Measurements from ENCODE around the gene FIGNL2.

FIGNL2 gene

DNA sequence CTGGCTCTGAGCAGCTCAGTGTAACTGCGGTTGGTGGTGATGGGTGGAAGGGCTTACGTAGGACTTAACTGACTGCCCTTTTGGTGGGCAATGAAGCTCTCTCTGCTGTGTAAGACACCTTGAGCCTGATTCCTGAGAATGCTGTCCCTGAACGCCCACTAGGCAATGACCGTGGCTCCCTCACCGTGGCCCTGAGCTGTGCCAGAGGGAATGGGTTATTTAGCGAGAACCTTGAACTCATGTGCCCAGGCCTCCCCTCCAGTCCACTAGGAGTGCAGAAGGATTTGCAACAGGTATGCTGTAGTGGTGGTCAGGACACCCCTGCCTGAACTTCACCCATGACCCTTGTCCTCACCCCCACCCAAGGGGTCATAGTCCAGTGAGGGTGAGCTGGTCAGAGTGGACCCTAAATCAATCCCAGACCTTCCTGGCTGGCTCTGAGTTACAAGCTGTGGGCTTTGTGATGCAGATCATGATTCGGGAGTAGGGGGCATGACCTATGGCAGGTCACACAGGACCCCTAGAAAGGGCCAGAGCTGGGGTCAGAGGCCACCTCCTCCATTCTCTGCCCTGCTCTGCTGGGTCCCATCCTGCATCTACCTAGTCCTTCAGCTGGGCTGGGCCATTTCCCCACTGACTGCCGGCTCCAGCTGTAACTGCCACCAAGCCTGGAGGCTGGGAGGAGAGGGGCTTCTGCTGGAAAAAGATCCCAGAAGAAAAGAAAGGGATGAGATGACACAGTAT is 24.9 kb upstream of the FIGNL2 start:
- no peak for DNase-seq

GRCh38 chr12:51872689-51872981 is 24.1 kb upstream of the FIGNL2 start:
- no peak for DNase-seq

GRCh38 chr12:51871918-51872688 is 23.6 kb upstream of the FIGNL2 start:
- no peak for DNase-seq

DNA sequence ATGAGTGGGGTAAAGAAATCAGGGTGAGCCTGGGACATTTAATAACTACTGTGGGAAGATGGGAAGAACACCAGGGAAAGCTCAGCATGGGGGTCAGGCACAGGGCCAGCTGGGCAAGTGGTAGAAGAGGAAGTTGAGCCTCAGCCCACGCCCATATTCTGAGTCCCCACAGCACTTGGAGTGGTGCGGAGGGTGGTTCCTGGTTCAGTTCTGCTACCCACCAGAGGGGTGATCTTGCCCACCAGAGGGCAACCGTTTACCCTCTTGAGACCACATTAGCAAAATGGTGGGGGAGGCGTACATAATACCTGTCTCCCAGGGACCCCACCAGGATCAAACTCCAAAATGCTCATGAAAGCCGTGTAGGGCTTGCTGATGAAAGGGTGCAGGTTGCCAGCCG is 22.6 kb upstream of the FIGNL2 start:
- DNase-seq: no peak

DNA sequence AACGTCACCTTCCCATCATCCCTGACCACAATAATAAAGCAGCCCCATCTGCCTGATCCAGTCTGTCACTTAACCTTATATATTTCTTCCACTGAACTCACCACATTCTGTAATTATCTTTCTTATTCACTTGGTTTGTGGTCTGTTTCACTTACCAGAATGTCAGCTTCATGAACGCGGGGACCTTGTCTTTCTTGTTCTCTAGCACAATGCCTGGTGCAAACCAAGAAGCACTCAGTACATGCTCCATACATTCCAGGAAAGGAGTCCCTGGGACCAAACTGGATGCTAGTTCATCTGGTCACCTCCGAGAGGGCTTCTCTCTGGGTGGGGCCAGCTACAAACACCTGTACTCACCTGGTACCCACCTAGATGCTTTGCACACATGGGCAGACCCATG is 22.0 kb upstream of the FIGNL2 start:
- DNase-seq: no peak

DNA sequence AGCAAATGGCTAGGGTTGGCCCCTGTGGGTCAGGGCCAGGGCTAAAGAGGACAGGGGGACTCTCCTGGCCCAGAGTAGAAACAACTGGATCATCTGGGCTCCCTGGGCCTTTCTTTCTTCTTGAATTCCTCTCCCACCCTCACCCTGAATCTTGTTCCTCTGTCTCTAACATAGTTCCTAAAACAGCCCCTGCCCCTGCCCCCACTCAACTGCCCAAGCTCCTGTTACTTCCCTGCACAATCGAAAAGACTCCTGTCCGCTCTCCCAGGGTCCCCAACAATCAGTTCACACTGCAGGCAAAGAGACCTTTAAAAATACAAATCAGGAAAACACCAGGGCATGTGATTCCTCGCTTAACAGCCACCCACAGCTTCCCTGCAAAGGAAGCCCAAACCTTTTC is 21.4 kb upstream of the FIGNL2 start:
- no peak for DNase-seq

DNA sequence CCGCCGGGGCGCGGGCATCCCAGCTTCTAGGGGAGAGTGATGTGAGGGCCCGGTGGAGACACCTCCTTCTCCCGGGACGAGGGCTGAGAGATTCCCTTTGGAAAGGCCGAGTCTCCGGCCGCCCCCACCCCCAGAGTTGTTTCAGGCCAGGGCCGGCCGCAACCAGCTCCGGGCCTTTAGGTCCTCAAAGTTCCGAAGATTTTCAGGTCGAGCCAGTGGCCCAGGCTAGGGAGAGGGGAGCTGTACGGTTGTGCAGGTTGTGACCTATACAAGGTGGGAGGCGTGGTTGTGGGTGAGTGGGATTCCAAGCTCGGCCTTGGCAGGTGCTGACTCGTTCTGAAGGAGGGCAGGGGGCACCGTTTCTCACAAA is 21.0 kb upstream of the FIGNL2 start:
- DNase-seq: no peak

DNA sequence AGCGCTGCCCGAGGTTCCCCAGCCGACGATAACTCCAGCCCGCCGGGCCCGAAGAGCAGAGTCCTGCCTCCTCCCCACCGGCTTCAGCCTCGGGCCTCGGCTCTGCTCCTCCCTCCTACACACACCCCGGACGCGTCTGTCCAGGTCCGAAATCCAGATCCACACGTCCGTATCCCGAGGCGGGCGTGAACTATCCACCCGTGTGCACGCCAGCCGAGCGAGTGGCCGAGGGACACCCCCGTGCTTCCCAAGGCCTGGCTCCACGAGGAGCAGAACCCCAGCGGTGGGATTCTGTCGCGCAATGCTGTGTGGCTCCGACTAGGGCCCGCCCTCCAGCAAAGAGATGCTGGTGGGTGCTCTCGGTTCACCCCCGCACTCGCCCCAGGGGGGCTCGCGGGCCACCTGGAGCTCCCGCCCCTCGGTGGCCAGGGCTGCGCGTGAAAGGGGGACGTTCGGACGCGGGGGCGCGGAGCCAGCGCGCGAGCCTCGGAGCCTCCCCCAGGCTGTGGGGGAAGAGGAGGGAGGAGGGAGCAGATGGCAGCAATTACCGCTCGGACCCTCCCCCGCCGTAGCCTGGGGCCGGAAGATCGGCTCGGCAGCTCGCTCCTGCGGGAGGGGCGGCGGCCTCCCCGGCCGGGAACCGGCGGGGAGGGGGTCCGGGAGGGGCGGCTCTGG is 20.4 kb upstream of the FIGNL2 start:
- DNase-seq: no peak

DNA sequence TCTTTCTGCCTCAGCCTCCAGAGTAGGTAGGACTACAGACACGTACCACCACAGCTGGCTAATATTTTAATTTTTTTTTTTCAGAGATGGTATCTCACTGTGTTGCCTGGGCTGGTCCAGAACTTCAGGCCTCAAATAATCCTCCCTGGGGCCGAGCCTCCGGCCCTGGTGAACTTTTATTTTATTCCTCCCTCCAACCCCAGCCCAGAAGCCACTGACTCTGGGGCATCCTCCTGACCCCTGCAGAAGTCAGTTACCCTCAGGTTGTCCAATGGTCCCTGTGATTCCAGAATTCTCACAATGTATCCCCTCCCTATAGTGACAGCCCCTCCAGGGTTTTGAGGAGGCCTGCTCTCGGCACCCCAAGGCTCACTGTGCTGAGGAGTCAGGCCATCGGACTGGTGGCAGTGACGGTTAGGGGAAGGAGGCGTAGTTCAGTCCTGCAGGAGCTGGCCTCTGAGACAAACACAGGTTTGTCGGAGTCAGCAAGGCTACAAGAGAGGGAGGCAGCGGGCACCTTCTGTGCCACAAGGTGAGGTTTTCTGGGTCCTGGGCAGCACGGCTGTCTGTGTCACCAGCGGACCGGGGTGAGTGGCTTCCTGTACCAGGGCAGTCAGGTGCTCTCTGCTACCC is 19.4 kb upstream of the FIGNL2 start:
- DNase-seq: no peak

GRCh38 chr12:51867371-51867770 is 18.9 kb upstream of the FIGNL2 start:
- DNase-seq: no peak

- DNase-seq: no peak
Measured at GRCh38 chr12:51866762-51867161, 18.2 kb upstream of the FIGNL2 start.

DNA sequence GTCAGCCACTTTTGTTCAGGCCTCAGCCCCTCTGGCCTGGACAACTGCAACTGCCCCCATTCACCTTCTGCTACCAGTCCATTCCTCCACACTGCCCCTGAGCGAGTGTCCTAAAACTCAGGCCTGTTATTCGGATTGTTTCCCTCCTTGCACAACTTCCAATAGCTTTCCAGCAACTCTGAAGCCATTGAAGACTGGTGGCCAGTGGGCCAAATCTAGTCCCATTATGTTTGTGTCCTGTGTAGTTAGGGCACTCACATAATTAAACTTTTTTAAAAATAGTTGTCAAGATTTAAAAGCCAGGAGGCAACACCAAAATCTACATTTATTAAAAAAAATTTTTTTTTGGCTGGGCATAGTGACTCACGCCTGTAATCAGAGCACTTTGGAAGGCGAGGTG is 17.8 kb upstream of the FIGNL2 start:
- DNase-seq: no peak

- DNase-seq: no peak
Measured at GRCh38 chr12:51865757-51866270, 17.3 kb upstream of the FIGNL2 start.

GRCh38 chr12:51864833-51865670 is 16.5 kb upstream of the FIGNL2 start:
- no peak for DNase-seq

GRCh38 chr12:51863933-51864832 is 15.7 kb upstream of the FIGNL2 start:
- no peak for DNase-seq

GRCh38 chr12:51863363-51863932 is 14.9 kb upstream of the FIGNL2 start:
- DNase-seq: no peak

GRCh38 chr12:51862947-51863346 is 14.4 kb upstream of the FIGNL2 start:
- no peak for DNase-seq

GRCh38 chr12:51860986-51861385 is 12.5 kb upstream of the FIGNL2 start:
- no peak for DNase-seq

DNA sequence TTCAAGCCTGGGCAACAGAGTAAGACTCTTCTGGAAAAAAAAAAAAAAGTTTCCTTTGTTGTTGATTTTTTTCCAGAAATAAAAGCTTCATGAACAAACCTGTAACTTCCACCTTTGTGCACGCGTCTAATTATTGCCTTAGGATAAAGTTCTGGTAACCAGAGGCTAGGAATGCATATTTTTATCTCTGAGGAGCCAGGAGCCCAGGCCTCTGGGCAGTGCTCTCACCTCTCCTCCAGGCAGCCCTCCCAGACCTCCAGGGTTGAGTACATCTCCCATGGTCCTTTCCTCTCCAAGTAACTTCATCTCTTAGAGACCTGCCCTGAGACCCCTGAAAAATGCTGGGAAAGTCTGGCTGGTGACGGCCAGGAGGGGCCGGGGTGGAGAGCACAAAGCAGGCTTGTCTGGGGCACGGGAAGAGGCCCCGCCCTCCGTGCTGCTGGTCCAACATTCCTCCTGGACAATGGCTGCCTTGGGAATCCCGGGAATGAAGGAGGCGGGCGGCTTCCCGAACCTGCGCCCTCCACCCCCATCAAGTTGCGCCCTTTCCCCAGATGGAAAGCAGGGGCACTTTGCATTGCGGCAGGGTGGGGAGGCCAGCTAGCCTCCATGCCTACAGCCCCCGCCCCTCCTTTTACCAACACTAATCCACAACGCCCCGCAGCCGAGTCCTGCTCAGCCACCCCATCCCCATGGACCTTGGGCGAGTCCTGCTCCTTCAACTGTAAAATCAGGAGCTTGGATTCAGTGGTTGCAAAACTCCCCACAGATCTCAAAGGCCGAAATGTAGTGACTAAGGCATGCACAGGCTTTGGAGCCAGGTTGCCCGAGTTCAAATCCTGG is 7.3 kb upstream of the FIGNL2 start:
- DNase-seq: no peak

All from effector CD4-positive, alpha-beta T cell (primary cell).